Cardiac muscle cell (in vitro differentiated cells and primary cell): ENCODE measurements around the gene LEF1. TPM values are rescaled to one million over a fixed set of nuclear protein-coding genes. Genes with fewer than 3 reads are reported as not detected.
A peak's percentile ranks its signal among the peaks of the same experiment; 100 is the strongest.

Experiments
- DNase-seq, 2 donors: peaks; one replicate each; pipeline versions ENCODE4 v3.0.0 to v3.0.0-alpha.2; 2010 to 2017; ENCODE audit warnings: low read depth in 1 of 2, low spot score in 1 of 2
- H3K27ac ChIP-seq: fragments of 200-600 bp; sonication (generic); 2 replicates; pipeline ENCODE4 v1.5.1; 2016
- H3K27me3 ChIP-seq: fragments of 200-600 bp; sonication (generic); 2 replicates; pipeline ENCODE4 v1.6.0; 2016; ENCODE audit warnings: control low read depth
- H3K36me3 ChIP-seq: fragments of 200-600 bp; sonication (generic); 2 replicates; pipeline ENCODE4 v1.5.1; 2016; ENCODE audit warnings: control low read depth
- H3K4me1 ChIP-seq: fragments of 200-600 bp; sonication (generic); 2 replicates; pipeline ENCODE4 v1.8.1; 2017; ENCODE audit warnings: low read depth, mild to moderate bottlenecking, mixed run types
- H3K4me3 ChIP-seq: fragments of 200-600 bp; sonication (generic); 2 replicates; pipeline ENCODE4 v1.5.1; 2016; ENCODE audit warnings: mild to moderate bottlenecking
- H3K9me3 ChIP-seq: fragments of 200-600 bp; sonication (generic); 2 replicates; pipeline ENCODE4 v1.5.1; 2017; ENCODE audit warnings: low read depth, mild to moderate bottlenecking, control low read depth
- polyA plus RNA-seq: library from polyadenylated mRNA; unstranded; fragments of >200 nt; fragmentation: Nextera tagmentation; extraction: Ambion mirVana; gene quantifications from 2 replicates; pipeline ENCODE4 v1.2.1, GENCODE V29; 2016
- total RNA-seq: library from RNA; depleted of rRNA; stranded (reverse); fragments of >200 nt; gene quantifications from 2 replicates; pipeline ENCODE4 v1.2.3, GENCODE V29; 2016
- TF ChIP-seq, protein P1 (sequence below): IDR thresholded peaks from 2 replicates; pipeline ENCODE4 v1.5.1; 2012; ENCODE audit warnings: low read depth, mild to moderate bottlenecking, low read length

LEF1 gene
- total and polyA plus RNA-seq, 2 experiments from 2014 or later = 69.1 to 70.3 TPM

DNA sequence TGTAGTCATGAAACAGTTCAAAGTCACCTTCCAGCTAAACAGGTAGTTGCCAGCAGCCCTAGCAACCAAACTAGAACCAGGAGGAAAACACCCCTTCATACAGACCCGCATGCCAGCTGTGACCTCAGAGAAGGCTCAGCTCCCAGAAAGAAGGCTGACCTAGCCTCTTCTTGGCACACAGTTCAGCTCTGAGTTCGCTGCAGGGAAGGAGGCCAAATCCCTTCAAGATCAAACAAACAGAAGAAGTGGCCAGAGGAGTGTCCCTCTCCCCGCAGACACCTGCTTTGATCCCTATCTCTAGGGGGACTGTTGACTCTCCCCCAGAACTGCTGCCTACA is 123.1 kb downstream of the LEF1 start:
- Histone ChIP-seq H3K4me1 (no peaks in the 10 kb centered on the region), H3K27me3 (no peaks in the 10 kb centered on the region), H3K9me3 (no peaks in the 10 kb centered on the region), H3K4me3 (no peak overlapping the region), H3K27ac (peak overlapping the region; percentile 12), H3K36me3 (peaks cover 20% of the 10 kb centered on the region)
- DNase-seq = peak in 1 of 2 donors; percentile 25
- TF ChIP-seq, protein P1, sequence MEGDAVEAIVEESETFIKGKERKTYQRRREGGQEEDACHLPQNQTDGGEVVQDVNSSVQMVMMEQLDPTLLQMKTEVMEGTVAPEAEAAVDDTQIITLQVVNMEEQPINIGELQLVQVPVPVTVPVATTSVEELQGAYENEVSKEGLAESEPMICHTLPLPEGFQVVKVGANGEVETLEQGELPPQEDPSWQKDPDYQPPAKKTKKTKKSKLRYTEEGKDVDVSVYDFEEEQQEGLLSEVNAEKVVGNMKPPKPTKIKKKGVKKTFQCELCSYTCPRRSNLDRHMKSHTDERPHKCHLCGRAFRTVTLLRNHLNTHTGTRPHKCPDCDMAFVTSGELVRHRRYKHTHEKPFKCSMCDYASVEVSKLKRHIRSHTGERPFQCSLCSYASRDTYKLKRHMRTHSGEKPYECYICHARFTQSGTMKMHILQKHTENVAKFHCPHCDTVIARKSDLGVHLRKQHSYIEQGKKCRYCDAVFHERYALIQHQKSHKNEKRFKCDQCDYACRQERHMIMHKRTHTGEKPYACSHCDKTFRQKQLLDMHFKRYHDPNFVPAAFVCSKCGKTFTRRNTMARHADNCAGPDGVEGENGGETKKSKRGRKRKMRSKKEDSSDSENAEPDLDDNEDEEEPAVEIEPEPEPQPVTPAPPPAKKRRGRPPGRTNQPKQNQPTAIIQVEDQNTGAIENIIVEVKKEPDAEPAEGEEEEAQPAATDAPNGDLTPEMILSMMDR = no peak

DNA sequence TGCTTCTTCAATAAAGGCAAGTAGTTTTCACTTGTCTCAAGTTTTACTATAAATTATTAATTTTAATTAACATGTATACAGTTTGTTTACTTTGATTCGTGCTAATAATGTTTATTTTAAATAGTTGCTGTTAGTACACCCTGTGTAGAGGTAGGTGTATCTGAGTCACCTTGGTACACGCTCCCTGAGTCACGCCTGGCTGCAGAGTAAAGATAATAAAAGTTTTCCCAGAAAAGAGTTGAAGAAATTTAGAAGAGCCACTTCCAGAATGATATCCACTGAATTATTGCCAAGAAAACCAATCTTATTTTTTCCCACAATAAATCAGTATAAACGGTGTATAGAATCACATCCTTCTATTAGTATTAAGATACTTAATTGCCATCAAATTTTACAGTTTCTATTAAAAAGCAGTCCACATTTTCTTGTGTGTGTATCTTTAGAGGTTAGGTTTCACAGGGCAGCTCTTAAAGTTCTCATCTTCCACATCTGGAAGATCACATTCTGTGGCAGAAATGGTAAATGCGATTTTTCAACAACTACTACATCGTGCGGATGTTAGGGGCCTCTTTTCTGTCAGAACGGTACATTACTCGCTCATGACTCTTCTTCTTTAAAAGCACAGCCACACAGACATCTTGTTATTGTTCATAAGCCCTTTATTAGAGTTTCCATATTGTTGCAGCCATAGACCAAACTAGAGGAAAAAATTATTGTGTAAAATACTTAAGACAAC is 123.6 kb downstream of the LEF1 start:
- Histone ChIP-seq H3K27me3 (no peaks in the 10 kb centered on the region), H3K4me3 (no peak overlapping the region), H3K36me3 (peaks cover 20% of the 10 kb centered on the region), H3K4me1 (no peaks in the 10 kb centered on the region), H3K27ac (peak overlapping the region; percentile 12), H3K9me3 (no peaks in the 10 kb centered on the region)
- no peak for DNase-seq
- TF ChIP-seq, protein P1 = no peak

DNA sequence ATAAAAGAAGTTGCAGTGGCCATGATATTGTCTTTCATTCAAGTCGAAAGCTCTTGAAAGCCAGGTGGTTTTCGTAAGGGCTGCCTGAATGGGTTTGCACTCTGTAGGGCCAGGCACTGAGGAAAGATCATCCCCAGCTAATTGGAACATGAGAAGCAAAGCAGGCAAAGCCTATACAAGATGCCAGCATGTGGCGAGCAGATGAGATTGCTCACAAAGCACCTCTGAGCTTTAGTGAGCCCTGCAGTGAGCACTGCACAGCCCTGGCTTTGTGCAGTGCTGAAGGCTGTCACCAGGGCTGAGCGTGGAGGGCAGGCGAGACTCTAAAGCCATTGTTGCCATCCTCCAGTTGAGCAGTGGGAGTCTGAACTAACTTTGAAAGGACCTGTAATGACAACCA is 125.2 kb downstream of the LEF1 start:
- H3K27ac ChIP-seq = peak overlapping the region; percentile 42
- no peak overlapping the region for H3K4me3 ChIP-seq
- DNase-seq = peak in 1 of 2 donors; percentile 12
- peaks cover 16% of the 10 kb centered on the region for H3K36me3 ChIP-seq
- no peaks in the 10 kb centered on the region for H3K27me3 ChIP-seq
- no peaks in the 10 kb centered on the region for H3K4me1 ChIP-seq
- H3K9me3 ChIP-seq = no peaks in the 10 kb centered on the region
- TF ChIP-seq, protein P1 = no peak

DNA sequence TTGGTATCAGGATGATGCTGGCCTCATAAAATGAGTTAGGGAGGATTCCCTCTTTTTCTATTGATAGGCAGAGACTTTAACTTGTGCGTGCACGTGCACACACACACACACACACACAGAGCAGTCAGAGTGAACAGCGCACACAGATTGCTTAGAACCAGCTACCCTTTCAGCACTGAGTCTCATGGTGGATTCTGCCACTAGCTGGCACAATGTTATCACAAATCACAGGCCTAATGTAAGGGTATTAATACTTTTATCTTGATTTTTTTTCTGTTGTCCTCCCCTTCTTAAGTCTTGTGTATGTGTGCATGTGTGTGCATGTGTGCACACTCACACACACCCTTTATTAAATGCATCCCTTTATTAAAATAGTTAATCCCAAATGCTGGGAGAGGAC is 125.8 kb downstream of the LEF1 start:
- H3K27ac ChIP-seq = peak overlapping the region; percentile 42
- H3K27me3 ChIP-seq = no peaks in the 10 kb centered on the region
- H3K9me3 ChIP-seq = no peaks in the 10 kb centered on the region
- DNase-seq = no peak
- TF ChIP-seq, protein P1 = no peak
- no peaks in the 10 kb centered on the region for H3K4me1 ChIP-seq
- H3K4me3 ChIP-seq = no peak overlapping the region
- H3K36me3 ChIP-seq = peaks cover 10% of the 10 kb centered on the region

DNA sequence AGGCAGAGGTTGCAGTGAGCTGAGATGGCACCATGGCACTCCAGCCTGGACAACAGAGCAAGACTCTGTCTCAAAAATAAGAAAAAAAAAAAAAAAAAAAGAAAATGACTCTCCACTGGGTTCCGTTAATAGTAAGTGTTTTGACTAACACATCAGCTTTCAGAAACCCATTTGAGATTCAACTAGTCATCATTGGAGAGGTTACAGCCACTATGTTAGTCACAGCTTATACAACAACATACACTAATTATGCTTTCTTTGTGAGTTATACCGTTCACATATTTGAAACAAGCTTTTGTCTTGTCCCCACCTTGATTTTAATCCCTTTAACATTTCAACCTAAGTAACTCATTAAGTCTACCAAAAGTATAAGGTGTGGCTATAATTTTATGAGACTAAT is 130.8 kb downstream of the LEF1 start:
- TF ChIP-seq, protein P1 = no peak
- no peak overlapping the region for H3K4me3 ChIP-seq

More for the DNA sequence above, 130.8 kb downstream of the LEF1 start:
- Histone ChIP-seq H3K9me3 (no peaks in the 10 kb centered on the region), H3K27me3 (no peaks in the 10 kb centered on the region), H3K4me1 (peaks cover 19% of the 10 kb centered on the region), H3K27ac (no peak overlapping the region), H3K36me3 (no peaks in the 10 kb centered on the region)
- DNase-seq = no peak
